CD14-positive monocyte (primary cell): ENCODE data around the gene HSD11B2. TPM values are rescaled to one million over a fixed set of nuclear protein-coding genes. Genes with fewer than 3 reads are reported as not detected.
A peak's percentile ranks its signal among the peaks of the same experiment; 100 is the strongest.

Experiments
- DNase-seq, 3 donors: peaks; one replicate each; pipeline ENCODE4 v3.0.0-alpha.2; 2011 to 2022
- H2AFZ ChIP-seq: 2 replicates; pipeline ENCODE4 v1.6.0; 2012; ENCODE audit warnings: mild to moderate bottlenecking, low read depth, low read length, inconsistent platforms; ENCODE audit not compliant: insufficient read depth, poor library complexity, severe bottlenecking
- H3K27ac ChIP-seq, 2 donors: 1 replicate in 1 of 2; 2 replicates in 1 of 2; pipeline ENCODE4 v1.5.1; 2012 to 2013; ENCODE audit warnings: low read length in 2 of 2, control low read depth in 1 of 2, inconsistent platforms in 1 of 2, low read depth in 1 of 2, mild to moderate bottlenecking in 1 of 2
- H3K27me3 ChIP-seq, 2 donors: one replicate each; pipeline versions ENCODE4 v1.6.0 to v1.6.1; 2011 to 2013; ENCODE audit warnings: low read length in 2 of 2; ENCODE audit not compliant: control insufficient read depth in 2 of 2, insufficient read depth in 2 of 2
- H3K36me3 ChIP-seq, 2 donors: replicated peaks in 1 of 2; 1 replicate in 1 of 2; 2 replicates in 1 of 2; pipeline versions ENCODE4 v1.5.1 to v1.6.1; 2012 to 2013; ENCODE audit warnings: low read length in 2 of 2, control low read depth in 1 of 2, inconsistent platforms in 1 of 2, mild to moderate bottlenecking in 1 of 2; ENCODE audit not compliant: insufficient read depth in 2 of 2, control insufficient read depth in 1 of 2
- H3K4me1 ChIP-seq, 2 donors: 1 replicate in 1 of 2; 2 replicates in 1 of 2; pipeline versions ENCODE4 v1.5.1 to v1.6.1; 2012 to 2013; ENCODE audit warnings: low read length in 2 of 2, control low read depth in 1 of 2, inconsistent platforms in 1 of 2, mild to moderate bottlenecking in 1 of 2, moderate library complexity in 1 of 2; ENCODE audit not compliant: insufficient read depth in 2 of 2, control insufficient read depth in 1 of 2
- H3K4me2 ChIP-seq: replicated peaks from 2 replicates; pipeline ENCODE3; 2012; ENCODE audit warnings: low read length, moderate library complexity, mild to moderate bottlenecking; ENCODE audit not compliant: poor library complexity, severe bottlenecking; ENCODE audit errors: extremely low read depth
- H3K4me3 ChIP-seq, 3 experiments: fragments of 200-600 bp in 1 of 3; sonication (generic) in 1 of 3; replicated peaks in 1 of 3; 1 replicate in 2 of 3; 2 replicates in 1 of 3; pipeline ENCODE4 v1.5.1; 2011 to 2013; ENCODE audit warnings: low read length in 3 of 3, mild to moderate bottlenecking in 3 of 3, control low read depth in 2 of 3, low read depth in 2 of 3, inconsistent platforms in 1 of 3, moderate library complexity in 1 of 3
- H3K79me2 ChIP-seq: 2 replicates; pipeline ENCODE4 v1.6.0; 2012; ENCODE audit warnings: mild to moderate bottlenecking, control low read depth, inconsistent platforms, low read length, moderate library complexity; ENCODE audit not compliant: insufficient read depth
- H3K9ac ChIP-seq: 2 replicates; pipeline ENCODE4 v1.6.0; 2017; ENCODE audit warnings: low read length, mild to moderate bottlenecking; ENCODE audit not compliant: insufficient read depth, poor library complexity, severe bottlenecking
- H3K9me3 ChIP-seq, 2 donors: replicated peaks in 1 of 2; 1 replicate in 1 of 2; 2 replicates in 1 of 2; pipeline versions ENCODE4 v1.5.1 to v1.6.1; 2012 to 2013; ENCODE audit warnings: low read length in 2 of 2, control low read depth in 1 of 2; ENCODE audit not compliant: control insufficient read depth in 1 of 2, insufficient read depth in 1 of 2
- H4K20me1 ChIP-seq: 2 replicates; pipeline ENCODE4 v1.6.0; 2012; ENCODE audit warnings: mild to moderate bottlenecking, low read length, control low read depth, moderate library complexity; ENCODE audit not compliant: insufficient read depth
- H3K27ac Mint-ChIP-seq, 7 donors: one replicate each; pipeline ENCODE4 v1.8.0; 2020; ENCODE audit warnings: mild to moderate bottlenecking in 7 of 7, mixed read lengths in 7 of 7, moderate library complexity in 6 of 7, inconsistent platforms in 2 of 7
- H3K27me3 Mint-ChIP-seq, 3 donors: one replicate each; pipeline ENCODE4 v1.8.0; 2021 to 2022; ENCODE audit warnings: low read depth in 3 of 3, mild to moderate bottlenecking in 3 of 3, mixed read lengths in 3 of 3, moderate library complexity in 3 of 3, inconsistent platforms in 1 of 3
- H3K36me3 Mint-ChIP-seq, 2 donors: one replicate each; pipeline ENCODE4 v1.8.0; 2020; ENCODE audit warnings: mixed read lengths in 2 of 2, inconsistent platforms in 1 of 2, mild to moderate bottlenecking in 1 of 2
- H3K4me1 Mint-ChIP-seq: one replicate; pipeline ENCODE4 v1.8.0; 2020; ENCODE audit warnings: mild to moderate bottlenecking, mixed read lengths
- H3K4me3 Mint-ChIP-seq, 2 donors: one replicate each; pipeline ENCODE4 v1.8.0; 2020; ENCODE audit warnings: mild to moderate bottlenecking in 2 of 2, mixed read lengths in 2 of 2, moderate library complexity in 1 of 2
- H3K9me3 Mint-ChIP-seq, 7 donors: one replicate each; pipeline ENCODE4 v1.8.0; 2020 to 2022; ENCODE audit warnings: mixed read lengths in 7 of 7, mild to moderate bottlenecking in 6 of 7, moderate library complexity in 6 of 7, inconsistent platforms in 2 of 7
- CTCF ChIP-seq: fragments of 200-600 bp; IDR thresholded peaks from one replicate; pipeline ENCODE4 v1.8.0; 2022; ENCODE audit warnings: antibody characterized with exemption, mild to moderate bottlenecking
- WGBS: methylation state at CpG from one replicate; pipeline ENCODE4 v1.1.5; 2013; ENCODE audit warnings: missing lambda C conversion rate; ENCODE audit not compliant: insufficient coverage; 5-methylcytosine and 5-hydroxymethylcytosine counted together
- intact Hi-C, 2 donors: fragments of 100-400 bp; cut with micrococcal nuclease; formaldehyde crosslinking; loops; one replicate each; pipeline versions ENCODE4 v1.15.0 to v1.15.1; 2023
- polyA plus RNA-seq, 3 donors: library from polyadenylated mRNA; depleted of rRNA in 1 of 3; unstranded in 2 of 3; stranded (reverse) in 1 of 3; fragments of 300-500 nt in 2 of 3; fragments of >200 nt in 1 of 3; fragmentation: Illumina TruSeq in 2 of 3; gene quantifications; 1 replicate in 2 of 3; 2 replicates in 1 of 3; pipeline ENCODE4 v1.2.3, GENCODE V29; 2012 to 2021

Gene HSD11B2
- polyA plus RNA-seq, 3 donors, result not detected

DNA sequence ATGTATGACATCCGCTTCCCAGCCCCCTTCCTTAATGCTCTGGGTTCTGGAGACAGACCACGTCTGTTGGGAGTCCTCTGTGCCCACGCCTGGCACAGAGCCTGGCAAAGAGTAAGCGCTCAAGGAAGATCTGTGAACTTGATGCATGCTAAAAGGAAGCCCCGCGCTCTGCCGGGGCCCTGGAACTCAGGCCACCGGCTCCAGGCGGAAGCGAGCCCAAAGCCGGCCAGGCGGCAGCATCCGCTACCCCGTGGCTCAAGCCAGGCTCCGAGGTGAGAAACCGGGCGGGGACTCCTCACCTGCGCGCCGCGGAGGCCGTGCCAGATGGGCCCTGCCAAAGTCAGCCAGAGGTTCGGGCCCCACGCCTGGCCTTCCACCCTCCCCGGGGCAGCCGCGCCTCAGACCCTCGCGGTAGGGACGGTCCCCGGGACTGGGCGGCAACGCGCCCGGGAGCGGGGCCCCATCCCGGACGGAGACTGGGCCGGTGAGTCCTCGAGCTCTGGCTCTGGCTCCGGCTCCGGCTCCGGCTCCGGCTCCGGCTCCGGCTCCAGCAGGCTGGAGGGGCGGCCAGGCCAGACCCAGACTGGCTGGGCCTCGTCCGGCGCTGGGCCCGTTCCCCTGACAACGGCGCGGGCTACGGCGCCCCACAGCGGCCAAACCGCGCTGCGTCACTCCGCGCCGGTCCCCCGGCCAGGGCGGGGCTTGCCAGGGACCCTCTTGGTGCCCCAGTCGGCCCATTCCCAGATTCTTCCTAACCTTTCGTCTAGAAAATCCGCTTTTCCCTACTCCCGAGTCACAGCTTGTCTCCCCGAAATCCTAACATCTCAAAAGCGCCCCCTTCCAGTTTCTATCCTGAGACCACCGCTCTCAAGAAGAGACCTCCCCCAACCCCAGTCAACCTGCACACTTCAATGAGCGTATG lies 14.8 kb upstream of the HSD11B2 start, which contains the start of gene ZDHHC1:
ZDHHC1 (minus strand) TSS at position 606 of the 922 bp plus-strand sequence. CDS start 8,702 bp downstream, outside the sequence.
- TF ChIP-seq CTCF, result peak; percentile 63
- peak within 1 kb of the TSS; percentile 70 for H3K9ac ChIP-seq
- no peaks in the 10 kb centered on the region for H3K79me2 ChIP-seq
- no peaks in the 10 kb centered on the region for H3K9me3 Mint-ChIP-seq
- H3K27ac ChIP-seq, result no peak within 1 kb of the TSS
- no peaks in the 10 kb centered on the region for H3K36me3 Mint-ChIP-seq
- H3K4me3 ChIP-seq, result peak within 1 kb of the TSS; percentile 40 to 80 (median 70)
- no peaks in the 10 kb centered on the region for H3K36me3 ChIP-seq
- peak within 1 kb of the TSS; percentile 68 to 83 for H3K4me3 Mint-ChIP-seq
- H3K4me1 Mint-ChIP-seq, result peaks cover 13% of the 10 kb centered on the region
- 1% methylated on average over 72 of the region's 73 CpGs for WGBS
- H3K4me1 ChIP-seq, result peaks cover 10 to 13% of the 10 kb centered on the region in 2 donors
- intact Hi-C loops, result no loop called here
- H4K20me1 ChIP-seq, result no peaks in the 10 kb centered on the region
- H3K27me3 ChIP-seq, result peaks cover 0 to 11% of the 10 kb centered on the region in 2 donors
- H3K9me3 ChIP-seq, result no peaks in the 10 kb centered on the region
- H3K27me3 Mint-ChIP-seq, result peaks cover 8 to 32% (median 31%) of the 10 kb centered on the region in 3 donors
- peak within 1 kb of the TSS; percentile 96 for H3K4me2 ChIP-seq
- H3K27ac Mint-ChIP-seq, result peak within 1 kb of the TSS in 1 of 7 donors; percentile 50
- peak; percentile 33 to 60 (median 54) for DNase-seq
- H2AFZ ChIP-seq, result peak within 1 kb of the TSS; percentile 98

- intact Hi-C loops, result no loop called here
- WGBS, result 100% methylated on average over 1 of the region's 2 CpGs
- DNase-seq, result no peak
- no peaks in the 10 kb centered on the region for H4K20me1 ChIP-seq
- H3K9ac ChIP-seq, result no peak overlapping the region
- peaks cover 10 to 13% of the 10 kb centered on the region in 2 donors for H3K4me1 ChIP-seq
- no peaks in the 10 kb centered on the region for H3K79me2 ChIP-seq
- H3K4me3 Mint-ChIP-seq, result no peak overlapping the region
- no peak overlapping the region for H2AFZ ChIP-seq
- TF ChIP-seq CTCF, result no peak
- H3K27ac Mint-ChIP-seq, result no peak overlapping the region
- H3K27me3 ChIP-seq, result peaks cover 0 to 11% of the 10 kb centered on the region in 2 donors
- H3K4me1 Mint-ChIP-seq, result peaks cover 11% of the 10 kb centered on the region
- no peak overlapping the region for H3K27ac ChIP-seq
- H3K4me2 ChIP-seq, result no peak overlapping the region
- H3K27me3 Mint-ChIP-seq, result peaks cover 8 to 31% (median 29%) of the 10 kb centered on the region in 3 donors
- no peaks in the 10 kb centered on the region for H3K9me3 ChIP-seq
- H3K36me3 Mint-ChIP-seq, result no peaks in the 10 kb centered on the region
- H3K4me3 ChIP-seq, result no peak overlapping the region
- no peaks in the 10 kb centered on the region for H3K9me3 Mint-ChIP-seq
- no peaks in the 10 kb centered on the region for H3K36me3 ChIP-seq
Observed at GRCh38 chr16:67417333-67418061, 13.4 kb upstream of the HSD11B2 start.
